ENCODE data around the gene P2RY11. TPM values are rescaled to one million over a fixed set of nuclear protein-coding genes. Genes with fewer than 3 reads are reported as not detected.

The P2RY11 gene
- total RNA-seq, 2 donors from 2014 or later = 2.9 to 3.6 TPM

DNA sequence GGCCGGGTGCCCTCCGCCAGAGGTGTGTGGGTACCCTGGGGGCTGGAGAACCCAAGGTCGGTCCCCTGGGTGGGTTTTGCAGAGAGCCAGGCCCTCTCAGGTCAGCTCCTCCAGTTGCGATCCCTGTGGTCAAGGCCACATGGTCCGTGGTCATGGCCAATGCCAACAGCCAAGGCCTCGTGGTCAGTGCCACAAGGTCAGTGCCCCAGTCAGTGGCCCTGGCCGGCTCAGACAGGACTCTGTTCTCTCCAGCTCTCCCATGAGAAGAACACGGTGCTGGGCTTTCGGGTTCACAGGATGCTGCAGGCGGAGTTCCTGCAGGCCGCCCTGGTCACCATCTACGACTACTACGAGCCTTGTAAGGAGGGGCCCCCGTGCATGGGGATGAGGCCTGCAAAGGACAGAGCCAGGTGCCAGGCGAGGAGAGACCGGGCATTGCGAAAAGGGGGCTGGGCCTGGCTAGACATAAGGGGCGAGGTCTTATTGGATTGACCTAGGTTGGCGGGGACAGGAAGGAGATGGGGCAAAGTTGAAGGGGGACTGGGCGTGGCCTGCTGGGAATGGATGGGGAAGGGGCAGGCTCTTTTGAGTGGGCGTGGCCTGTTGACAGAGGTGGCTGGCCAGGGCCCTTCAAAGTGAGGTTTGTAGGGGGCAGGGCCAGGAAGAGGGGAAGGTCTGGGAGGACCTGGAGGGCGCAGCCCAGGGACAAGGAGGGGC is 40.6 kb upstream of the P2RY11 start:
- no peak for ATAC-seq

DNA sequence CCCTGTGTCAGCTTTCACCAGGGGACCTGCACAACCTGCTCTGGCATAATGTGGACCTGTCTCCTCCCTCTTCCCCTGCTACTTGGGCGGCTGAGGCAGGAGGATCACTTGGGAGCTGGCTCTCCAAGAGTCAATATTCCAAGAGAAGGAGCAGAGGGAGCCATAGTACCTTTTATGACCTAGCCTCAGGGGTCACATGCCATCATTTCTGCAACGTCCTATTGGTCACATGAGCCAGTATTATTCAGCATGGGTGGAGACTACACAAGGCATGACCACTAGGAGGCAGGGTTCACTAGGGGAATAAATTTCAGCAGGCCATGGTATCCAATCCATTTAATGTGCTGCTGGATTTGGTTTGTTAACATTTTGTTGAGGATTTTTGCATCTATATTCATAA is 37.3 kb upstream of the P2RY11 start:
- Histone ChIP-seq H3K9me3 (no peaks in the 10 kb centered on the region), H3K36me3 (replicated peaks in 1 of 2; ENCODE audit: insufficient read depth in 1 of 2, low read depth in 2 of 2) (no peaks in the 10 kb centered on the region), H3K4me1 (peaks cover 8% of the 10 kb centered on the region), H3K27ac (no peak overlapping the region), H3K4me3 (no peak overlapping the region), H3K27me3 (no peaks in the 10 kb centered on the region)
- intact Hi-C loops (cut with DNase I) = no loop called here
- TF ChIP-seq, protein P1, sequence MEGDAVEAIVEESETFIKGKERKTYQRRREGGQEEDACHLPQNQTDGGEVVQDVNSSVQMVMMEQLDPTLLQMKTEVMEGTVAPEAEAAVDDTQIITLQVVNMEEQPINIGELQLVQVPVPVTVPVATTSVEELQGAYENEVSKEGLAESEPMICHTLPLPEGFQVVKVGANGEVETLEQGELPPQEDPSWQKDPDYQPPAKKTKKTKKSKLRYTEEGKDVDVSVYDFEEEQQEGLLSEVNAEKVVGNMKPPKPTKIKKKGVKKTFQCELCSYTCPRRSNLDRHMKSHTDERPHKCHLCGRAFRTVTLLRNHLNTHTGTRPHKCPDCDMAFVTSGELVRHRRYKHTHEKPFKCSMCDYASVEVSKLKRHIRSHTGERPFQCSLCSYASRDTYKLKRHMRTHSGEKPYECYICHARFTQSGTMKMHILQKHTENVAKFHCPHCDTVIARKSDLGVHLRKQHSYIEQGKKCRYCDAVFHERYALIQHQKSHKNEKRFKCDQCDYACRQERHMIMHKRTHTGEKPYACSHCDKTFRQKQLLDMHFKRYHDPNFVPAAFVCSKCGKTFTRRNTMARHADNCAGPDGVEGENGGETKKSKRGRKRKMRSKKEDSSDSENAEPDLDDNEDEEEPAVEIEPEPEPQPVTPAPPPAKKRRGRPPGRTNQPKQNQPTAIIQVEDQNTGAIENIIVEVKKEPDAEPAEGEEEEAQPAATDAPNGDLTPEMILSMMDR (IDR thresholded peaks at IDR 0.05) = peak in 3 of 7 experiments; percentile 13 to 37 (median 34)
- no peak for TF ChIP-seq POLR2A (IDR thresholded peaks at IDR 0.05)
- DNase-seq (no peak), ATAC-seq (no peak)
- 62 to 83% methylated on average over 2 of the region's 2 CpGs for WGBS, 2 donors

More for the DNA sequence above, 40.6 kb upstream of the P2RY11 start:
- H3K27ac ChIP-seq = no peak overlapping the region
- intact Hi-C loops (cut with DNase I) = no loop called here
- DNase-seq = no peak
- no peak for TF ChIP-seq POLR2A (IDR thresholded peaks at IDR 0.05)
- TF ChIP-seq, protein P1 (IDR thresholded peaks at IDR 0.05) = no peak
- no peaks in the 10 kb centered on the region for H3K9me3 ChIP-seq
- H3K27me3 ChIP-seq = no peaks in the 10 kb centered on the region
- H3K36me3 ChIP-seq (replicated peaks in 1 of 2; ENCODE audit: insufficient read depth in 1 of 2, low read depth in 2 of 2) = no peaks in the 10 kb centered on the region
- H3K4me3 ChIP-seq = no peak overlapping the region
- no peaks in the 10 kb centered on the region for H3K4me1 ChIP-seq
- 67 to 74% methylated on average over 16 to 19 of the region's 22 CpGs for WGBS, 2 donors

DNA sequence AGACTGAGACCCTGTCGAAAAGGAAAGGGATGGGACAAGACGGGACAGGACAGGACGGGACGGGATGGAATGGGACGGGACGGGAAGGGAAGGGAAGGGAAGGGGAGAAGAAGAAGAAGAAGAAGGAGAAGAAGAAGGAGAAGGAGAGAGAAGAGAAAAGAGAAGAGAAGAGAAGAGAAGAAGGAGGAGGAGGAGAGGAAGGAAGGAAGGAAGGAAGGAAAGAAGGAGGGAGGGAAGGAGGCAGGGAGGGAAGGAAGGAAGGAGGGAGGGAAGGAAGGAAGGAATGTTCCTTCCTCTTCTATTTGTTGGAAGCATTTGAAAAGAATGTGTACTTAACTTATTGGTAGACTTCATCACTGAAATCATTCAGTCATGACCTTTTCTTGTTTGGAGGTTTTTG is 35.0 kb upstream of the P2RY11 start:
- Histone ChIP-seq H3K36me3 (replicated peaks in 1 of 2; ENCODE audit: insufficient read depth in 1 of 2, low read depth in 2 of 2) (no peaks in the 10 kb centered on the region), H3K9me3 (no peaks in the 10 kb centered on the region), H3K27ac (no peak overlapping the region), H3K4me1 (peaks cover 12% of the 10 kb centered on the region), H3K27me3 (no peaks in the 10 kb centered on the region), H3K4me3 (no peak overlapping the region)
- ATAC-seq (no peak), DNase-seq (no peak)
- intact Hi-C loops (cut with DNase I) = no loop called here
- 81 to 93% methylated on average over 6 of the region's 6 CpGs for WGBS, 2 donors
- TF ChIP-seq, protein P1 (IDR thresholded peaks at IDR 0.05) = no peak
- no peak for TF ChIP-seq POLR2A (IDR thresholded peaks at IDR 0.05)

DNA sequence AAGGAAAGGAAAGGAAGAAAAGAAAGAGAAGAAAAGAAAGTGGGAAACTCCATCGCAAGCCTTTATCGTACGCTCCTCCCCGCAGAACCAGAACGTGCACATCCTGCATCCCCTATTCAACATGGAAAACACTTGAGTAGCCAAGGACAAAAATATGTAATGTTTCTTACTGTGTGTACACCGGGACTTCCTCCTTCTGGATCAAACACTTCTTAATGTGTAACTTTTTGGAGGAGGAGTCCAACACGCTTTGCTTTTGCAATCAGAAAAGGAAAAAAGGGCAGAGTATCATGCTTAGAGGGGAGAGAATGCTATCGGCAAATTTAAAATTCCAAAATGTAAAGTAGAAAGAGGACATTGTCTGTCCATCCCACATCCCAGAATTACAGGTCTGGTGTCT is 33.2 kb upstream of the P2RY11 start:
- Histone ChIP-seq H3K4me1 (peaks cover 12% of the 10 kb centered on the region), H3K4me3 (no peak overlapping the region), H3K9me3 (no peaks in the 10 kb centered on the region), H3K27me3 (no peaks in the 10 kb centered on the region), H3K27ac (peak overlapping the region in 2 of 4 donors; percentile 41 to 55), H3K36me3 (replicated peaks in 1 of 2; ENCODE audit: insufficient read depth in 1 of 2, low read depth in 2 of 2) (no peaks in the 10 kb centered on the region)
- ATAC-seq (peak; percentile 62), DNase-seq (no peak)
- TF ChIP-seq, protein P1 (IDR thresholded peaks at IDR 0.05) = no peak
- TF ChIP-seq POLR2A (IDR thresholded peaks at IDR 0.05) = no peak
- 43 to 48% methylated on average over 8 of the region's 8 CpGs for WGBS, 2 donors
- intact Hi-C loops (cut with DNase I) = no loop called here

DNA sequence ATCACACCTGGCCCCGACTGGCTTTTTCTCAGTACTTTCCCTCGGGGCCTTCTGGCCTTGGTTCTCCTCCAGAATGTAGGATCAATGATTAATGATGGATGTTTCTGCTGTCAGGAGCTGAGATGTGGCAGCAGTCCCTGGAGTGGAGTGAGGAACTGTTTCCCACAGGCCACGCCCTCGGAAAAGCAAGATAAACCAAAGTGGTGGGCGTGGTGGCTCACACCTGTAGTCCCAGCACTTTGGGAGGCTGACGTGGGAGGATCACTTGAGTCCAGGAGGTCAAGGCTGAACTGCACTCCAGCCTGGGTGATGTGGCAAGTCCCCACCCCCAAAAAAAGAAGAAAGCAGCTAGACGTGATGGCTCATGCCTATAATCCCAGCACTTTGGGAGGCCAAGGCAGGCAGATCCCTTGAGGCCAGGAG is 32.5 kb upstream of the P2RY11 start:
- Histone ChIP-seq H3K27me3 (no peaks in the 10 kb centered on the region), H3K9me3 (no peaks in the 10 kb centered on the region), H3K4me1 (peaks cover 12% of the 10 kb centered on the region), H3K36me3 (replicated peaks in 1 of 2; ENCODE audit: insufficient read depth in 1 of 2, low read depth in 2 of 2) (no peaks in the 10 kb centered on the region), H3K4me3 (no peak overlapping the region), H3K27ac (peak overlapping the region in 2 of 4 donors; percentile 41 to 55)
- peak; percentile 91 for ATAC-seq
- intact Hi-C loops (cut with DNase I) = no loop called here
- DNase-seq = peak; percentile 62 to 67 (median 64)
- WGBS, 2 donors = 16 to 27% methylated on average over 5 to 7 of the region's 7 CpGs
- TF ChIP-seq, protein P1 (IDR thresholded peaks at IDR 0.05) = no peak
- no peak for TF ChIP-seq POLR2A (IDR thresholded peaks at IDR 0.05)

Data from body of pancreas (tissue), 4 donors.